ENCODE measurements around the gene RHBDF1.

RHBDF1 gene

GRCh38 chr16:62968-63391 is 9.5 kb downstream of the RHBDF1 start:
- TF ChIP-seq CTCF (IDR thresholded peaks at IDR 0.05; ENCODE audit: insufficient read depth, low read depth, low read length, missing control alignments): no peak
- no peak overlapping the region for H3K4me3 ChIP-seq (ENCODE audit: low read depth, low read length)
- DNase-seq (ENCODE audit: low read depth): no peak

- no peak overlapping the region for H3K4me3 ChIP-seq (ENCODE audit: low read depth, low read length)
- TF ChIP-seq CTCF (IDR thresholded peaks at IDR 0.05; ENCODE audit: insufficient read depth, low read depth, low read length, missing control alignments): no peak
- DNase-seq (ENCODE audit: low read depth): no peak
Measured at GRCh38 chr16:62283-62967, 10.0 kb downstream of the RHBDF1 start.

GRCh38 chr16:61879-62281 is 10.6 kb downstream of the RHBDF1 start:
- TF ChIP-seq CTCF (IDR thresholded peaks at IDR 0.05; ENCODE audit: insufficient read depth, low read depth, low read length, missing control alignments): no peak
- no peak overlapping the region for H3K4me3 ChIP-seq (ENCODE audit: low read depth, low read length)
- DNase-seq (ENCODE audit: low read depth): no peak

- H3K4me3 ChIP-seq (ENCODE audit: low read depth, low read length): no peak overlapping the region
- TF ChIP-seq CTCF (IDR thresholded peaks at IDR 0.05; ENCODE audit: insufficient read depth, low read depth, low read length, missing control alignments): no peak
- DNase-seq (ENCODE audit: low read depth): no peak
Measured at GRCh38 chr16:60929-61878, 11.2 kb downstream of the RHBDF1 start.

GRCh38 chr16:60166-60565 is 12.3 kb downstream of the RHBDF1 start:
- no peak overlapping the region for H3K4me3 ChIP-seq (ENCODE audit: low read depth, low read length)
- no peak for TF ChIP-seq CTCF (IDR thresholded peaks at IDR 0.05; ENCODE audit: insufficient read depth, low read depth, low read length, missing control alignments)
- no peak for DNase-seq (ENCODE audit: low read depth)

GRCh38 chr16:59440-60059 is 12.9 kb downstream of the RHBDF1 start:
- H3K4me3 ChIP-seq (ENCODE audit: low read depth, low read length): no peak overlapping the region
- TF ChIP-seq CTCF (IDR thresholded peaks at IDR 0.05; ENCODE audit: insufficient read depth, low read depth, low read length, missing control alignments): no peak
- DNase-seq (ENCODE audit: low read depth): no peak
